HepG2 (cell line): Measurements from ENCODE around the gene TIGD6. TPM values are rescaled to one million over a fixed set of nuclear protein-coding genes. Genes with fewer than 3 reads are reported as not detected.
A peak's percentile ranks its signal among the peaks of the same experiment; 100 is the strongest.

Experiments
- ARID4A ChIP-seq: sonication (generic); formaldehyde crosslinking; IDR thresholded peaks from 2 replicates; pipeline ENCODE4 v1.5.0; 2020; ENCODE audit warnings: mild to moderate bottlenecking, missing genetic modification reagents, borderline replicate concordance
- BCLAF1 ChIP-seq: fragments of 450-650 bp; IDR thresholded peaks from 2 replicates; pipeline ENCODE4 v1.6.1; 2017; ENCODE audit warnings: mild to moderate bottlenecking
- ESRRA ChIP-seq: sonication (generic); formaldehyde crosslinking; IDR thresholded peaks from 2 replicates; pipeline ENCODE4 v1.5.1; 2020; ENCODE audit warnings: mild to moderate bottlenecking, low read depth, missing genetic modification reagents
- GABPA ChIP-seq, 2 experiments: IDR thresholded peaks; 2 replicates each; pipeline ENCODE4 v1.6.1; 2011 to 2016; ENCODE audit warnings: low read depth in 2 of 2, low read length in 1 of 2, missing biosample characterization in 1 of 2, missing genetic modification characterization in 1 of 2
- HOXA3 ChIP-seq: sonication (generic); formaldehyde crosslinking; IDR thresholded peaks from 2 replicates; pipeline ENCODE4 v1.5.0; 2020; ENCODE audit warnings: missing genetic modification reagents
- MAX ChIP-seq: IDR thresholded peaks from 2 replicates; pipeline ENCODE4 v1.6.1; 2012; ENCODE audit warnings: inconsistent platforms
- POLR2A ChIP-seq, 2 experiments: IDR thresholded peaks; 2 replicates each; pipeline ENCODE4 v1.6.1; 2011; ENCODE audit warnings: low read depth in 2 of 2, low read length in 2 of 2, mild to moderate bottlenecking in 1 of 2, moderate library complexity in 1 of 2; ENCODE audit not compliant: insufficient read depth in 1 of 2
- TAF1 ChIP-seq: sonication (generic); formaldehyde crosslinking; IDR thresholded peaks from 2 replicates; pipeline ENCODE4 v1.4.0; 2020; ENCODE audit warnings: missing genetic modification reagents
- TFDP1 ChIP-seq: IDR thresholded peaks from 2 replicates; pipeline ENCODE4 v1.6.1; 2016; ENCODE audit warnings: missing compliant biosample characterization, missing genetic modification reagents, borderline replicate concordance
- TFE3 ChIP-seq: IDR thresholded peaks from 2 replicates; pipeline ENCODE4 v1.6.1; 2016
- ZBTB38 ChIP-seq: sonication (generic); formaldehyde crosslinking; IDR thresholded peaks from 2 replicates; pipeline ENCODE4 v1.5.1; 2020; ENCODE audit warnings: mild to moderate bottlenecking, missing genetic modification reagents
- ZNF136 ChIP-seq: sonication (generic); formaldehyde crosslinking; IDR thresholded peaks from 2 replicates; pipeline ENCODE4 v1.8.1; 2022; ENCODE audit warnings: low read depth, mild to moderate bottlenecking, moderate library complexity, missing genetic modification reagents
- ZNF230 ChIP-seq: sonication (generic); formaldehyde crosslinking; IDR thresholded peaks from 2 replicates; pipeline ENCODE4 v1.4.0; 2020; ENCODE audit warnings: mild to moderate bottlenecking, missing genetic modification reagents
- ZNF446 ChIP-seq: sonication (generic); formaldehyde crosslinking; IDR thresholded peaks from 2 replicates; pipeline ENCODE4 v1.5.0; 2020; ENCODE audit warnings: mild to moderate bottlenecking, missing genetic modification reagents
- ZNF563 ChIP-seq: sonication (generic); formaldehyde crosslinking; IDR thresholded peaks from 2 replicates; pipeline ENCODE4 v1.8.0; 2022; ENCODE audit warnings: mild to moderate bottlenecking, moderate library complexity, missing genetic modification reagents
- ZNF670 ChIP-seq: sonication (generic); formaldehyde crosslinking; IDR thresholded peaks from 2 replicates; pipeline ENCODE4 v1.8.0; 2022; ENCODE audit warnings: mild to moderate bottlenecking, missing genetic modification reagents, borderline replicate concordance
- ZNF776 ChIP-seq: sonication (generic); formaldehyde crosslinking; IDR thresholded peaks from 2 replicates; pipeline ENCODE4 v1.4.0; 2020; ENCODE audit warnings: mild to moderate bottlenecking, missing genetic modification reagents
- ZNF879 ChIP-seq: sonication (generic); formaldehyde crosslinking; IDR thresholded peaks from 2 replicates; pipeline ENCODE4 v1.8.1; 2023; ENCODE audit warnings: missing genetic modification reagents
- polyA plus RNA-seq, 8 experiments: library from polyadenylated mRNA; depleted of rRNA in 3 of 8; stranded (reverse) in 7 of 8; unstranded in 1 of 8; fragments of >200 nt; fragmentation: Illumina TruSeq in 4 of 8; extraction: Trizol in 4 of 8; gene quantifications; 2 replicates each; pipeline versions ENCODE4 v1.2.1 to v1.2.3, GENCODE V29; 2011 to 2016; ENCODE audit warnings: low read depth in 4 of 8, missing spikeins in 1 of 8, mixed read lengths in 1 of 8; ENCODE audit not compliant: insufficient read depth in 1 of 8
- total RNA-seq, 5 experiments: library from RNA; depleted of rRNA; stranded (reverse); fragments of >200 nt; fragmentation: Illumina TruSeq; extraction: Trizol; gene quantifications; 2 replicates each; pipeline ENCODE4 v1.2.3, GENCODE V29; 2016; ENCODE audit warnings: low read depth in 1 of 5

The TIGD6 gene
- total and polyA plus RNA-seq, 2 of the 13 experiments (the other 11 are each of a cell fraction or from before 2014, with no cell fraction given), result 2.1 to 2.9 TPM

GRCh38 chr5:149960272-149961185 is 39.9 kb downstream of the TIGD6 start, which contains the start of gene SLC26A2 (continued):
- TF ChIP-seq ZNF670 (CRISPR knock-in tag) (peak; percentile 84; the same call in 1 of the 2 replicates), GABPA (IDR thresholded peaks at IDR 0.05; ENCODE audit: low read depth, low read length) (peak; percentile 37; the same call in 1 of the 2 replicates), GABPA (CRISPR knock-in tag; IDR thresholded peaks at IDR 0.05; ENCODE audit: low read depth) (peak; percentile 70), TFDP1 (CRISPR knock-in tag) (peak; percentile 65; the same call in 1 of the 2 replicates), ARID4A (CRISPR knock-in tag) (peak; percentile 75; the same call in 1 of the 2 replicates), ZNF136 (peak; percentile 59; the same call in 1 of the 2 replicates), ZBTB38 (CRISPR knock-in tag) (peak; percentile 47; the same call in 1 of the 2 replicates), TAF1 (CRISPR knock-in tag) (peak; percentile 73), MAX (peak; percentile 86), ZNF563 (CRISPR knock-in tag) (0 out of 2 replicates have a peak, but pooled peaks have one; percentile 63), ZNF230 (CRISPR knock-in tag) (0 out of 2 replicates have a peak, but pooled peaks have one; percentile 64), ZNF776 (peak; percentile 76; the same call in 1 of the 2 replicates), ZNF446 (CRISPR knock-in tag) (peak; percentile 42; the same call in 1 of the 2 replicates), POLR2A (IDR thresholded peaks at IDR 0.05; ENCODE audit: insufficient read depth in 1 of 2, low read depth in 2 of 2, low read length in 2 of 2) (peak; percentile 85 to 91), BCLAF1 (no peak), HOXA3 (CRISPR knock-in tag) (peak; percentile 64; the same call in 1 of the 2 replicates), ESRRA (CRISPR knock-in tag) (peak; percentile 39; the same call in 1 of the 2 replicates), ZNF879 (CRISPR knock-in tag) (no peak), TFE3 (CRISPR knock-in tag) (peak; percentile 71; the same call in 1 of the 2 replicates)
